Neural cell (in vitro differentiated cells): ENCODE results near the gene GEMIN5.

Experiments
- CTCF ChIP-seq: fragments of 450-650 bp; IDR thresholded peaks from 2 replicates; pipeline ENCODE4 v1.5.1; 2014; ENCODE audit warnings: antibody characterized with exemption, mild to moderate bottlenecking, moderate library complexity; ENCODE audit not compliant: poor library complexity, severe bottlenecking
- POLR2AphosphoS5 ChIP-seq: IDR thresholded peaks from 2 replicates; pipeline ENCODE4 v1.6.1; 2012

- TF ChIP-seq CTCF (no peak), POLR2AphosphoS5 (no peak)
Observed at GRCh38 chr5:154986151-154986550, 48.1 kb upstream of the GEMIN5 start.
